A673 (cell line): ENCODE results near the gene CACNA1G.

Experiments
- CTCF ChIP-seq: fragments of 300-800, 200-600 bp; sonication (generic); conservative IDR thresholded peaks from 2 replicates; pipeline ENCODE4 v1.5.1; 2017; ENCODE audit warnings: low read depth, mild to moderate bottlenecking, antibody characterized with exemption, low read length, moderate library complexity, mixed read lengths
- EZH2 ChIP-seq: fragments of 200-600 bp; sonication (generic); IDR thresholded peaks from 2 replicates; pipeline ENCODE4 v1.6.1; 2017; ENCODE audit warnings: borderline replicate concordance, low read depth, mild to moderate bottlenecking, mixed read lengths, antibody characterized with exemption, low read length; ENCODE audit not compliant: poor library complexity, severe bottlenecking

GRCh38 chr17:50571681-50572080 is 11.2 kb downstream of the CACNA1G start:
- TF ChIP-seq CTCF: no peak
- no peak for TF ChIP-seq EZH2
